Body of pancreas (tissue), 4 donors: ENCODE results near the gene ZC3H12C. TPM values are rescaled to one million over a fixed set of nuclear protein-coding genes. Genes with fewer than 3 reads are reported as not detected.

Experiments
- ATAC-seq: fragments of 150-250 bp; one replicate; pipeline ENCODE4 v1.9.1; 2016
- DNase-seq, 4 donors: peaks; one replicate each; pipeline ENCODE4 v3.0.0-alpha.2; 2019
- H3K27ac ChIP-seq, 4 donors: fragments of 200-600 bp; sonication (generic); 1 replicate in 3 of 4; 2 replicates in 1 of 4; pipeline versions ENCODE4 v1.5.1 to v1.6.1; 2016 to 2019; ENCODE audit warnings: mild to moderate bottlenecking in 1 of 4, mixed read lengths in 1 of 4, moderate library complexity in 1 of 4
- H3K27me3 ChIP-seq, 2 donors: fragments of 200-600 bp; sonication (generic); one replicate each; pipeline ENCODE4 v1.6.0; 2016; ENCODE audit warnings: mild to moderate bottlenecking in 1 of 2
- H3K36me3 ChIP-seq, 2 donors: fragments of 200-600 bp; sonication (generic); replicated peaks in 1 of 2; 2 replicates each; pipeline ENCODE4 v1.5.1; 2016; ENCODE audit warnings: low read depth in 2 of 2; ENCODE audit not compliant: insufficient read depth in 1 of 2
- H3K4me1 ChIP-seq: fragments of 200-600 bp; sonication (generic); one replicate; pipeline ENCODE4 v1.6.0; 2016
- H3K4me3 ChIP-seq, 2 donors: fragments of 200-600 bp; sonication (generic); 1 replicate in 1 of 2; 2 replicates in 1 of 2; pipeline ENCODE4 v1.5.1; 2016 to 2019
- H3K9me3 ChIP-seq, 3 donors: fragments of 200-600 bp; sonication (generic); 1 replicate in 2 of 3; 2 replicates in 1 of 3; pipeline ENCODE4 v1.5.1; 2016
- POLR2A ChIP-seq, 3 donors: fragments of 450-650 bp; IDR thresholded peaks; one replicate each; pipeline ENCODE4 v1.6.1; 2016; ENCODE audit warnings: antibody characterized with exemption in 3 of 3, mild to moderate bottlenecking in 2 of 3
- WGBS, 2 donors: methylation state at CpG; one replicate each; pipeline ENCODE4 v1.1.5; 2017; 5-methylcytosine and 5-hydroxymethylcytosine counted together
- intact Hi-C: fragments of 100-400 bp; cut with DNase I; formaldehyde crosslinking; loops from one replicate; pipeline ENCODE4 v1.15.1; 2023
- total RNA-seq, 2 donors: library from RNA; depleted of rRNA; stranded (reverse); fragments of >200 nt; gene quantifications; one replicate each; pipeline ENCODE4 v1.1.0, GENCODE V29; 2016
- TF ChIP-seq, protein P1 (sequence below), 7 experiments: fragments of 450-650 bp in 4 of 7; fragments of 200-600 bp in 3 of 7; sonication (generic) in 3 of 7; IDR thresholded peaks; one replicate each; pipeline ENCODE4 v1.5.1; 2016 to 2019; ENCODE audit warnings: antibody characterized with exemption in 7 of 7

ZC3H12C gene
- total RNA-seq, 2 donors from 2014 or later, result 7.3 to 7.8 TPM

DNA sequence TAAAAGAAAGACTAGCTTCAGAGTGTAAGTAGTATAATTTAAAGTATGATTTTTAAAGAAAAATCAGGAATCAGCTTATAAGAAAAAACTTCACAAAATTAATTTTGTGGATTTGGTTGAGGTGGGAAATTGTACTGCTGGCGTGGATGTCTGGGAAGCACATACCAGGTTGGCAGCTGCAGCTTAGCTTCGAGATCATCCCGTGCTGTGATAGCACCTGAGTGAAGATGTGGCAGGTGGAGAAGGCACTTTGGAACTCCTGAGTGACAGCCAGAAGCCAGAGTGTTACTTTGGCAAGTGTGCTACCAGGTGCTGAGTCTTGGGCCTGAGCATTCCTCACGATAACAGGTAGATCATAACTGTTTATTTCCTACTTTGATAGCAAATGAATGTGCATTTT lies 17.7 kb downstream of the ZC3H12C start:
- no peaks in the 10 kb centered on the region for H3K36me3 ChIP-seq
- no peak for ATAC-seq
- H3K4me1 ChIP-seq, result no peaks in the 10 kb centered on the region
- no peak for DNase-seq
- no peak overlapping the region for H3K27ac ChIP-seq
- H3K4me3 ChIP-seq, result no peak overlapping the region
- H3K27me3 ChIP-seq, result no peaks in the 10 kb centered on the region
- no peak for TF ChIP-seq POLR2A (IDR thresholded peaks at IDR 0.05)
- TF ChIP-seq, protein P1, sequence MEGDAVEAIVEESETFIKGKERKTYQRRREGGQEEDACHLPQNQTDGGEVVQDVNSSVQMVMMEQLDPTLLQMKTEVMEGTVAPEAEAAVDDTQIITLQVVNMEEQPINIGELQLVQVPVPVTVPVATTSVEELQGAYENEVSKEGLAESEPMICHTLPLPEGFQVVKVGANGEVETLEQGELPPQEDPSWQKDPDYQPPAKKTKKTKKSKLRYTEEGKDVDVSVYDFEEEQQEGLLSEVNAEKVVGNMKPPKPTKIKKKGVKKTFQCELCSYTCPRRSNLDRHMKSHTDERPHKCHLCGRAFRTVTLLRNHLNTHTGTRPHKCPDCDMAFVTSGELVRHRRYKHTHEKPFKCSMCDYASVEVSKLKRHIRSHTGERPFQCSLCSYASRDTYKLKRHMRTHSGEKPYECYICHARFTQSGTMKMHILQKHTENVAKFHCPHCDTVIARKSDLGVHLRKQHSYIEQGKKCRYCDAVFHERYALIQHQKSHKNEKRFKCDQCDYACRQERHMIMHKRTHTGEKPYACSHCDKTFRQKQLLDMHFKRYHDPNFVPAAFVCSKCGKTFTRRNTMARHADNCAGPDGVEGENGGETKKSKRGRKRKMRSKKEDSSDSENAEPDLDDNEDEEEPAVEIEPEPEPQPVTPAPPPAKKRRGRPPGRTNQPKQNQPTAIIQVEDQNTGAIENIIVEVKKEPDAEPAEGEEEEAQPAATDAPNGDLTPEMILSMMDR (IDR thresholded peaks at IDR 0.05), result no peak
- 75 to 77% methylated on average over 4 of the region's 4 CpGs for WGBS, 2 donors
- intact Hi-C loops, result no loop called here
- H3K9me3 ChIP-seq, result no peaks in the 10 kb centered on the region

DNA sequence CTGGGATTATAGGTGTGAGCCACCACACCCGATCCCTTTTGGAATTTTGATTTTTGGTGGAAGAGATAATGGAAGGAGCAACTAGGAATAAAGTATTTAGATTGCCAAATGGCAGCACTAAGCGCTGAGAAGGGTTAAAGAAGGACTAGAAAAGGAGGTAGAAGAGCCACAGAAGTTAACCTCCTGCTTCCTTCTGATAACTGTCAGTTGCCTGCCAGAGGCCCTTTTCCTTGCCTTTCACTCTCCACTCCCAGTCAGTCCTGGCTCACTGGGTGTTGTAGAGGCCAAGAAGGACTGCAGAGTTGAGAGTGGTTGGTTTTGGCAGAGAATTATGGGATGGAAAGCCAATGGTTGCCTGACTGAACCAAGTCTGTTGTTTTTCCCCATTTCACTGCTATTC lies 19.3 kb downstream of the ZC3H12C start:
- 95 to 97% methylated on average over 2 of the region's 2 CpGs for WGBS, 2 donors
- TF ChIP-seq, protein P1 (IDR thresholded peaks at IDR 0.05), result no peak
- no peak for TF ChIP-seq POLR2A (IDR thresholded peaks at IDR 0.05)
- Histone ChIP-seq H3K27me3 (no peaks in the 10 kb centered on the region), H3K27ac (no peak overlapping the region), H3K36me3 (no peaks in the 10 kb centered on the region), H3K4me3 (no peak overlapping the region), H3K4me1 (no peaks in the 10 kb centered on the region), H3K9me3 (no peaks in the 10 kb centered on the region)
- intact Hi-C loops, result no loop called here
- DNase-seq (no peak), ATAC-seq (no peak)

DNA sequence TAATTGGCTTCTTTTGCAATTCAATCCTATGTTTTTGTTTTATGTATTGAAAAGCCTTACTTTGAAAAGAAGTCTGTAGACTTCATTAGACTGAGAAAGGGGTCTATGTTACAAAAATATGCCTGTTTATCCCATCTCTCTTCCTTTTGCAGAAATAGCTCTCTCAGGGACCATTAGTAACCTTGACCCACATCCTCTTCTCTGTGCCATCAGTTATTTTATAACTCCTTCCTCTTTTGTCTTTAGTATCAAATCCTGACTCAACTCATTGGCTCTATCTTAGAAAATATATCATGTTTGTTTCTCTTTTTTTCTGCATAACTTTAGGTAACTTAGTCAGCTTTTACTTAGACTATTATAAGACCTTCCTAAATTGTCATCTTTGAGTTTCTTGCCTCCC lies 20.3 kb downstream of the ZC3H12C start:
- no peak for TF ChIP-seq POLR2A (IDR thresholded peaks at IDR 0.05)
- TF ChIP-seq, protein P1 (IDR thresholded peaks at IDR 0.05), result no peak
- H3K4me3 ChIP-seq, result no peak overlapping the region
- DNase-seq (no peak), ATAC-seq (no peak)
- H3K27ac ChIP-seq, result no peak overlapping the region
- H3K36me3 ChIP-seq, result no peaks in the 10 kb centered on the region
- H3K27me3 ChIP-seq, result no peaks in the 10 kb centered on the region
- no peaks in the 10 kb centered on the region for H3K4me1 ChIP-seq
- H3K9me3 ChIP-seq, result no peaks in the 10 kb centered on the region
- intact Hi-C loops, result no loop called here

DNA sequence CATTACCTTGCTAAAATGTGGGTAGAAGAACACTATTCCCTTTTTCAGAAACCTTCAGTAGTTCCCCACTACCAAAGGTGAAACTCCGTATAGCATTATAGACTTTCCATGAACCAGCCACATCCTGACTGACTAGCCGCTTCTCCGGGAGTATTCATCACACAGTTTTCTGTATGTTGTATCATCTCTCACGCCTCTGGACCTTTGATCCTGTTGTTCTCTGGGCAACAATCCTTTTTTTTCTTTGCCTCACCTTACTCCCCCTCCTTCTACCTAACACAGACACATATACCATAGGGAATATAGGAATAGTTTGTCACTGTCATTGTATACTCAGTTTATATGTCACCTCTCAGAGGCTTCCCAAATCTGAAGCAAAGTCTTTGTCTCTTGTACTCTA lies 20.8 kb downstream of the ZC3H12C start:
- Histone ChIP-seq H3K27ac (no peak overlapping the region), H3K4me3 (no peak overlapping the region), H3K4me1 (no peaks in the 10 kb centered on the region), H3K36me3 (no peaks in the 10 kb centered on the region), H3K9me3 (no peaks in the 10 kb centered on the region), H3K27me3 (no peaks in the 10 kb centered on the region)
- TF ChIP-seq POLR2A (IDR thresholded peaks at IDR 0.05), result no peak
- TF ChIP-seq, protein P1 (IDR thresholded peaks at IDR 0.05), result no peak
- no peak for ATAC-seq
- intact Hi-C loops, result no loop called here
- no peak for DNase-seq
- 85 to 91% methylated on average over 4 of the region's 4 CpGs for WGBS, 2 donors

DNA sequence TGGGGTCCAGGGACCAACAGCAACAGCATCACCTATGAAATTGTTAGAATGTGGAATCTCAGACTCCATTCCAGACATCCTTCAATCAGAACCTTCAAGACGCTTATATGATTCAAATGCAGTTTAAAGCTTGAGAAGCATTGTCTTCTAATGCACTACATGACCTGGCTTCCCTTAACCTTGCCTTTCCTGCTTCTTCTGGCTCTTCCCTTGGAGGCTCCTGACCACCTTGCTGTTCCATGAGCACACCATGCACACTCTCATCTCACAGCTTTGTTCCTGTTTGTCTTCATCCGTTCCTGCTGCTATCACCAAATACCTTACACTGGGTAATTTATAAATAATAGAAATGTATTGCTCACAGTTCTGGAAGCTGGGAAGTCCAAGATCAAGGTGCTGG lies 26.1 kb downstream of the ZC3H12C start:
- Histone ChIP-seq H3K36me3 (no peaks in the 10 kb centered on the region), H3K27ac (no peak overlapping the region), H3K9me3 (no peaks in the 10 kb centered on the region), H3K27me3 (no peaks in the 10 kb centered on the region), H3K4me3 (no peak overlapping the region), H3K4me1 (peaks cover 9% of the 10 kb centered on the region)
- WGBS, 2 donors, result 68 to 91% methylated on average over 2 of the region's 2 CpGs
- DNase-seq (no peak), ATAC-seq (no peak)
- intact Hi-C loops, result no loop called here
- no peak for TF ChIP-seq POLR2A (IDR thresholded peaks at IDR 0.05)
- TF ChIP-seq, protein P1 (IDR thresholded peaks at IDR 0.05), result no peak
